VCaP (cell line): Measurements from ENCODE around the gene ARL17A.
"Not testable (repeated sequence)": the region's sequence is repeated elsewhere in the genome, so short reads cannot be mapped to it uniquely, and the experiment has no call there.

Experiments used
- H3K27ac ChIP-seq: fragments of 450-650 bp; 2 replicates; pipeline ENCODE4 v1.5.1; 2017

The ARL17A gene

GRCh38 chr17:46548607-46549006 lies 30.9 kb downstream of the ARL17A start:
- H3K27ac ChIP-seq = not testable (repeated sequence)

GRCh38 chr17:46534716-46535115 lies 44.8 kb downstream of the ARL17A start:
- not testable (repeated sequence) for H3K27ac ChIP-seq

GRCh38 chr17:46512168-46512567 lies 67.3 kb downstream of the ARL17A start, which contains the start of gene LRRC37A2:
LRRC37A2 (plus strand) TSS chr17:46512468; CDS start chr17:46512713, 245 bp downstream.
- not testable (repeated sequence) for H3K27ac ChIP-seq

GRCh38 chr17:46505896-46506295 lies 73.6 kb downstream of the ARL17A start:
- not testable (repeated sequence) for H3K27ac ChIP-seq

GRCh38 chr17:46499437-46500139 lies 79.9 kb downstream of the ARL17A start:
- not testable (repeated sequence) for H3K27ac ChIP-seq

- not testable (repeated sequence) for H3K27ac ChIP-seq
Measured at GRCh38 chr17:46492021-46492420, 87.5 kb downstream of the ARL17A start.

GRCh38 chr17:46481310-46481709 lies 98.2 kb downstream of the ARL17A start:
- H3K27ac ChIP-seq = not testable (repeated sequence)

- not testable (repeated sequence) for H3K27ac ChIP-seq
Measured at GRCh38 chr17:46478823-46479222, 100.7 kb downstream of the ARL17A start.

GRCh38 chr17:46475583-46475982 lies 103.9 kb downstream of the ARL17A start:
- H3K27ac ChIP-seq = not testable (repeated sequence)

- not testable (repeated sequence) for H3K27ac ChIP-seq
Measured at GRCh38 chr17:46474489-46474888, 105.0 kb downstream of the ARL17A start.

- H3K27ac ChIP-seq = not testable (repeated sequence)
Measured at GRCh38 chr17:46467618-46468017, 111.9 kb downstream of the ARL17A start.
